Brain microvascular endothelial cell (primary cell): ENCODE measurements around the gene SIN3A.

Source experiments
- DNase-seq: peaks from one replicate; pipeline ENCODE4 v3.0.0-alpha.2; 2020
- H3K27ac ChIP-seq: fragments of 250-450 bp; sonication (Bioruptor Pico); 2 replicates; pipeline ENCODE4 v1.5.1; 2020; ENCODE audit warnings: mild to moderate bottlenecking, moderate library complexity
- H3K27me3 ChIP-seq: fragments of 250-450 bp; sonication (Bioruptor Pico); replicated peaks from 2 replicates; pipeline ENCODE4 v1.5.1; 2020; ENCODE audit warnings: mild to moderate bottlenecking
- H3K36me3 ChIP-seq: fragments of 250-450 bp; sonication (Bioruptor Pico); replicated peaks from 2 replicates; pipeline ENCODE4 v1.5.1; 2020; ENCODE audit warnings: mild to moderate bottlenecking
- H3K4me3 ChIP-seq: 2 replicates; pipeline ENCODE4 v1.5.1; 2011; ENCODE audit warnings: low read depth, mild to moderate bottlenecking, control low read depth, low read length, moderate library complexity
- CTCF ChIP-seq: IDR thresholded peaks from 2 replicates; pipeline ENCODE4 v1.5.1; 2011; ENCODE audit warnings: low read depth, mild to moderate bottlenecking, moderate library complexity, low read length, control low read depth, inconsistent platforms; ENCODE audit errors: missing control alignments
- in situ Hi-C: cut with HindIII; loops from 2 replicates; pipeline ENCODE4 v1.10.0; 2017; ENCODE audit warnings: low sequenced_read_pairs, low pct_ligation_motif_present

The SIN3A gene

GRCh38 chr15:75468913-75469598 is 17.6 kb upstream of the SIN3A start:
- in situ Hi-C loops = no loop called here
- Histone ChIP-seq H3K36me3 (peaks cover 53% of the 10 kb centered on the region), H3K27ac (no peak overlapping the region), H3K4me3 (no peak overlapping the region), H3K27me3 (no peaks in the 10 kb centered on the region)
- DNase-seq = no peak
- TF ChIP-seq CTCF = no peak

- H3K27ac ChIP-seq = no peak overlapping the region
- no peaks in the 10 kb centered on the region for H3K36me3 ChIP-seq
- TF ChIP-seq CTCF = no peak
Observed at GRCh38 chr15:75460646-75461045, 9.2 kb upstream of the SIN3A start.

GRCh38 chr15:75459581-75459980 is 8.1 kb upstream of the SIN3A start:
- H3K4me3 ChIP-seq = no peak overlapping the region
- TF ChIP-seq CTCF = no peak
- no peak overlapping the region for H3K27ac ChIP-seq
- no peaks in the 10 kb centered on the region for H3K27me3 ChIP-seq
- in situ Hi-C loops = no loop called here
- H3K36me3 ChIP-seq = no peaks in the 10 kb centered on the region
- no peak for DNase-seq

More at GRCh38 chr15:75460646-75461045, 9.2 kb upstream of the SIN3A start:
- no peak for DNase-seq
- in situ Hi-C loops = no loop called here
- H3K27me3 ChIP-seq = no peaks in the 10 kb centered on the region
- H3K4me3 ChIP-seq = no peak overlapping the region

- in situ Hi-C loops = no loop called here
- DNase-seq = no peak
- H3K4me3 ChIP-seq = no peak overlapping the region
Observed at GRCh38 chr15:75456710-75457109, 5.2 kb upstream of the SIN3A start.

GRCh38 chr15:75455982-75456531 is 4.6 kb upstream of the SIN3A start:
- H3K36me3 ChIP-seq = no peaks in the 10 kb centered on the region
- in situ Hi-C loops = no loop called here
- no peak for TF ChIP-seq CTCF
- peak overlapping the region; percentile 87 for H3K4me3 ChIP-seq
- peak; percentile 46 for DNase-seq
- peak overlapping the region; percentile 86 for H3K27ac ChIP-seq
- no peaks in the 10 kb centered on the region for H3K27me3 ChIP-seq

More at GRCh38 chr15:75456710-75457109, 5.2 kb upstream of the SIN3A start:
- Histone ChIP-seq H3K27ac (no peak overlapping the region), H3K36me3 (no peaks in the 10 kb centered on the region), H3K27me3 (no peaks in the 10 kb centered on the region)
- no peak for TF ChIP-seq CTCF
